ENCODE data around the gene EIF2B5.

DNA sequence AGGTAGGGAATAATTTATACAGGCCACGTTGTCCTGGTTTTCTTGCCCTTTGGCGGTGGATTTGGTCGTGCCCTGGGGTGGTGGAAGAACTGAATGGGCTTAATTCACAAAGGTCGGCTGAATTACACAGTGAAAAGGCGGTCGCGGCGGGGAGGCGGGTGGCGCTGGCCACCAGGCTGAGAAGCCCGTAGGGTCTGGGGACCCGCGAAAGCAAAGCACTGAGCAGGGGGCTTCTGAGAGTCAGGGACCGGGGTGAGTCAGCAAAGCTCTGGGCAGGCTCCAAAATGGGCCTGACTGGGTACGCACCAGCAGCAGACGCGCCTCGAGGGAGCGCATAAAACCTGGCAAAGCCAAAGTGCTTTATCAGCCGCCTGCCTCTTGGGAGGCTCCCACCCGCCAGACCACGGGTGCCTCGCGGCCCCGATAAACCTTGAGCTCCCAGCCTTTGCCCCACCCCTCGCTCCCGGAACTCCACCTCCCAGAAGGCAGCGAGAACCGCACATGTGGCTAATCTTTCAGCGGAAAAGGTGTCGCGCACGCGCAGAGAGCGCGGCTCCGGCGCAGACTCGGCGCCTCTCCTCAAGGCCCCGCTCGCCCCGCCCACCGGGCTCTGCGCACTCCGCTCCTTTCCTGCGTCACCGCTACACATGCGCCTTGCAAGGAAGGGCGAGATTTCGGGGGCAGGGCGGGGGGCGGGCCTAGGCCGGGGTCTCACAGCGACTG, 50.5 kb downstream of the EIF2B5 start:
- TF ChIP-seq, protein P1, sequence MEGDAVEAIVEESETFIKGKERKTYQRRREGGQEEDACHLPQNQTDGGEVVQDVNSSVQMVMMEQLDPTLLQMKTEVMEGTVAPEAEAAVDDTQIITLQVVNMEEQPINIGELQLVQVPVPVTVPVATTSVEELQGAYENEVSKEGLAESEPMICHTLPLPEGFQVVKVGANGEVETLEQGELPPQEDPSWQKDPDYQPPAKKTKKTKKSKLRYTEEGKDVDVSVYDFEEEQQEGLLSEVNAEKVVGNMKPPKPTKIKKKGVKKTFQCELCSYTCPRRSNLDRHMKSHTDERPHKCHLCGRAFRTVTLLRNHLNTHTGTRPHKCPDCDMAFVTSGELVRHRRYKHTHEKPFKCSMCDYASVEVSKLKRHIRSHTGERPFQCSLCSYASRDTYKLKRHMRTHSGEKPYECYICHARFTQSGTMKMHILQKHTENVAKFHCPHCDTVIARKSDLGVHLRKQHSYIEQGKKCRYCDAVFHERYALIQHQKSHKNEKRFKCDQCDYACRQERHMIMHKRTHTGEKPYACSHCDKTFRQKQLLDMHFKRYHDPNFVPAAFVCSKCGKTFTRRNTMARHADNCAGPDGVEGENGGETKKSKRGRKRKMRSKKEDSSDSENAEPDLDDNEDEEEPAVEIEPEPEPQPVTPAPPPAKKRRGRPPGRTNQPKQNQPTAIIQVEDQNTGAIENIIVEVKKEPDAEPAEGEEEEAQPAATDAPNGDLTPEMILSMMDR (IDR thresholded peaks at IDR 0.05), result no peak
- no peak for TF ChIP-seq POLR2A (IDR thresholded peaks at IDR 0.05)
